GM13976 (cell line): Measurements from ENCODE around the gene TIAM1.

Experiments
- DNase-seq: peaks from one replicate; pipeline ENCODE4 v3.0.0; 2012; ENCODE audit warnings: low spot score
- in situ Hi-C: fragments of 300-500 bp; cut with MboI; formaldehyde crosslinking; loops from one replicate; pipeline ENCODE4 v1.12.0; 2022; ENCODE audit warnings: low sequenced_read_pairs, mixed read lengths, inconsistent platforms; ENCODE audit not compliant: unreplicated experiment
- TF ChIP-seq, protein P1 (sequence below): IDR thresholded peaks from 2 replicates; pipeline ENCODE4 v1.5.1; 2012; ENCODE audit warnings: borderline replicate concordance, mild to moderate bottlenecking; ENCODE audit not compliant: insufficient read depth; ENCODE audit errors: extremely low read depth, missing control alignments, control extremely low read depth

Gene TIAM1

DNA sequence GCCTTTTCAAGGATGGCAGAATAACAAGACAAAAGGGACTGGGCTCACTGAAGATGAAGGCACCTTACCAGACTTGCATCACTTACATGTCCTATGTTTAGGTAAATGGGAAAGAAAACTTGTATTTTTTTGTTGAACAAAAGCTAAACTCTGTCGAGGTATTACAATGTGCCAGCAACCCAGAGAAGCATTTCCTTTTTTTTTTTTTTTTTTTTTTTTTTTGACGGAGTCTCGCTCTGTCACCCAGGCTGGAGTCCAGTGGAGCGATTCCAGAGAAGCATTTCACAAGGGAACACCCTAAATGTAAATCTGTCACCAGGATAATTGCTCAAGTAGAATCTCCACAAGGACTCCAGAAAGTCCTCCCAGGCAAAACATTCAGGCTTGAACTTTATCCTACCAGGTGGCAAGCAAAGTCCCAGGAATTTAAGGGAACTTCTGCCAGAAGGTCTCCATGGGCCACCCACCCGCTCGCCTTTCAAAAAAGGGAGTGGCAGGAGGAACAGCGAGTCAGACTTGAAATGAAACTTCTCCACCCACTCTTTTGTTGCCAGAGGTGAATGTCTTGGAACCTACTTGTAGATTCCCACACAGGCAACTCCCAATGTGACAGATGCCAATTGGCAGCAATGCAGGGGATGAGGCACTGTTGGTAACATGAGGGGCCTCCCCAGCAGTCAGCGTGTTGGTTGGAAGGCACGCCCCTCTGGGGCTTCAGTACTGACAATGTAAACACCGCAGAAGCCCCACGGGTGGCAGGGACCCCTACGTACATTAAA is 125.0 kb downstream of the TIAM1 start:
- DNase-seq, result no peak
- in situ Hi-C loops, result no loop called here
- TF ChIP-seq, protein P1, sequence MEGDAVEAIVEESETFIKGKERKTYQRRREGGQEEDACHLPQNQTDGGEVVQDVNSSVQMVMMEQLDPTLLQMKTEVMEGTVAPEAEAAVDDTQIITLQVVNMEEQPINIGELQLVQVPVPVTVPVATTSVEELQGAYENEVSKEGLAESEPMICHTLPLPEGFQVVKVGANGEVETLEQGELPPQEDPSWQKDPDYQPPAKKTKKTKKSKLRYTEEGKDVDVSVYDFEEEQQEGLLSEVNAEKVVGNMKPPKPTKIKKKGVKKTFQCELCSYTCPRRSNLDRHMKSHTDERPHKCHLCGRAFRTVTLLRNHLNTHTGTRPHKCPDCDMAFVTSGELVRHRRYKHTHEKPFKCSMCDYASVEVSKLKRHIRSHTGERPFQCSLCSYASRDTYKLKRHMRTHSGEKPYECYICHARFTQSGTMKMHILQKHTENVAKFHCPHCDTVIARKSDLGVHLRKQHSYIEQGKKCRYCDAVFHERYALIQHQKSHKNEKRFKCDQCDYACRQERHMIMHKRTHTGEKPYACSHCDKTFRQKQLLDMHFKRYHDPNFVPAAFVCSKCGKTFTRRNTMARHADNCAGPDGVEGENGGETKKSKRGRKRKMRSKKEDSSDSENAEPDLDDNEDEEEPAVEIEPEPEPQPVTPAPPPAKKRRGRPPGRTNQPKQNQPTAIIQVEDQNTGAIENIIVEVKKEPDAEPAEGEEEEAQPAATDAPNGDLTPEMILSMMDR, result no peak

DNA sequence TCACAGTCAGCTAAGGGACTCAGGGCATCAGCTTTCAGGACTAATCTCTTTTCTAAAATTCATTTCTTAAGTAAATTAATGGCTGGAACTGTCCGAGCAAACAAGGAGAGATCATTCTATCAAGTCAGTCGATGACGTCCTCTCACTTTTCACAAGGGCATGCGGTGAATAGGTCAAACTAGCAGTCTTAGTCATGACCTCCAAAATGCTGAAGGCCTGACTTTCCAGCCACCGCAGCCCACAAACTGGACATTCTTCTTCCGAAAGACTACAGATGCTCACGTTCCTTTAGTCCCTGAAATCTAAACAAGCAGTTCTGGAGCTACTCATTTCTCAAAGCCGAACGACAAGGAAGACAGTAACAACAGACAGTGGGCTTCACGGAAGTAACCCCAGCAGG is 127.9 kb downstream of the TIAM1 start:
- in situ Hi-C loops, result no loop called here
- TF ChIP-seq, protein P1, result no peak
- DNase-seq, result no peak

DNA sequence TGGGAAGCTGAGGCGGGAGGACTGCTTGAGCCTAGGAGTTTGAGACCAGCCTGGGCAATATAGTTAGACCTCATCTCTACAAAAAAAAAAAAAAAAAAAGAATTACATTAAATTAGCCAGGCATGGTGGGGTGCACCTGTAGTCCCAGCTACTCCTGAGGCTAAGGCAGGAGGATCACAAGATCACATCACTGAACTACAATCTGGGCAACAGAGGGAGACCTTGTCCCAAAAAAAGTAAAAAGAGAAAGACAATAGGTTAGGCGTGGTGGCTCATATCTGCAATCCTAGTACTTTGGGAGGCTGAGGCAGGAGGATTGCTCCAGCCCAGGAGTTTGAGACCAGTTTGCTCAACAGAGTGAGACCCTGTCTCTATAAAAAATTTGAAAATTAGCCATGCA is 130.3 kb downstream of the TIAM1 start:
- DNase-seq, result no peak
- in situ Hi-C loops, result no loop called here
- TF ChIP-seq, protein P1, result no peak

DNA sequence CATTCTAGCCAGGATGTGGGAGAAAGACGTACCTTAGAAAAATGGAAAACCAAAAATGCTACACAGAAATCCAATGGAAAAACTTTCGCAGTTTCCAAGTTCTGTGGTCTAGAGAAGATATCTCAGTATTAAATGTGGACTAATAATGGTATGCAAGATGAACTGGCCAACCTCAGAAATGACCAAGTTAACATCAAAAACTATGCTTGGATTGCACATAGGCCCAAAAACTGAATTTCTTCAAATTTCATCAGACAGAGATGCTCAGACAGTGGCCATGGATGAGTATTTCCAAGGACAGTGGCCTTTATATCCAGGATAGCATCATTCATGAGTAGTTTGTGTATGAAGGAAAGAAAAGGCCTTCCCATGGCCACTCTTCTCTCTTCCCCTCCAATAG is 132.2 kb downstream of the TIAM1 start:
- TF ChIP-seq, protein P1, result no peak
- in situ Hi-C loops, result no loop called here
- no peak for DNase-seq

DNA sequence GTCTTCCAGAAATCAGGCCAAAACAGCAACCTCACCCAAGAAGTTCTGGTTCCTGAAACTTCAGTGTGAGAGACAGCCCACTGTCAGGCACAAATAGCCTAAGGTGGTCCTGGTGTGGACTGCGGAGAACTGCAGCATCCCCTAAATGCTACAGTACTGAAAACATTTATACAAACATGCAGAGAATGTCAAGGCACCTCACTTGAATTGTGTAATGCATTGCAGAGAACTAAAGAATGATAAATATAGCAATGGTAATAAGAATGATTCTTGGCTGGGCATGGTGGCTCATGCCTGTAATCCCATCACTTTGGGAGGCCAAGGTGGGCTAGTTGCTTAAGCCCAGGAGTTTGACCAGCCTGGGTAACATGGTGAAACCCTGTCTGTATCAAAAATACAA is 138.6 kb downstream of the TIAM1 start:
- no peak for DNase-seq
- in situ Hi-C loops, result loop anchor here (10.0 kb wide), 1 partner anchor 379 kb away; no protein-coding TSS in a partner anchor
- TF ChIP-seq, protein P1, result no peak

DNA sequence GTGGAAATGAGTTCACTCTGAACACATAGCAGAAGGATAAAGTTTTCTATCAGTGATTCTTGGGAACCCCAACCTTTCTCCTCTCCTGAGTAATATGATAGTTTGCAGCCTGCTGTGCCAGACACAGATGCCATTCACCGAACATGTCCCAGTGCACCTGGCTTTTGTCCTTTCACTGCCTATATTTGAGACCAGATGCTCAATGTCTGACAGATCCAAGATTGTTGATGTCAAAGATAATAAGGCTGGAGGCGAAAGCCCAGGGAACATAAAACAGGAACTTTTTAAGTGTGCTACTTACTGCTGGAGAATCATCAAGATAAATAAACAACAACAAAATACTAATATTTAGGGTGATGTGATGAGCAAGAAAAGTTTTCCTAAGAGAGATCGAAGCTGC is 139.3 kb downstream of the TIAM1 start:
- DNase-seq, result no peak
- TF ChIP-seq, protein P1, result no peak
- in situ Hi-C loops, result loop anchor here (10.0 kb wide), 1 partner anchor 380 kb away; no protein-coding TSS in a partner anchor
